Vagina (tissue), 2 donors: ENCODE data around the gene CUBN.

Experiments used
- POLR2A ChIP-seq, 2 donors: fragments of 450-650 bp; IDR thresholded peaks; one replicate each; pipeline ENCODE4 v1.6.1; 2017; ENCODE audit warnings: antibody characterized with exemption in 2 of 2, mild to moderate bottlenecking in 2 of 2, moderate library complexity in 2 of 2
- POLR2AphosphoS5 ChIP-seq, 2 donors: sonication (generic); formaldehyde crosslinking; IDR thresholded peaks; one replicate each; pipeline ENCODE4 v1.9.0; 2017; ENCODE audit warnings: antibody characterized with exemption in 2 of 2, mild to moderate bottlenecking in 2 of 2, low read depth in 1 of 2; ENCODE audit not compliant: insufficient read depth in 1 of 2
- TF ChIP-seq, protein P1 (sequence below), 3 experiments: fragments of 450-650 bp in 2 of 3; fragments of 200-600 bp in 1 of 3; sonication (generic) in 1 of 3; IDR thresholded peaks; one replicate each; pipeline ENCODE4 v1.5.1; 2017 to 2019; ENCODE audit warnings: antibody characterized with exemption in 3 of 3, mild to moderate bottlenecking in 2 of 3, moderate library complexity in 2 of 3

DNA sequence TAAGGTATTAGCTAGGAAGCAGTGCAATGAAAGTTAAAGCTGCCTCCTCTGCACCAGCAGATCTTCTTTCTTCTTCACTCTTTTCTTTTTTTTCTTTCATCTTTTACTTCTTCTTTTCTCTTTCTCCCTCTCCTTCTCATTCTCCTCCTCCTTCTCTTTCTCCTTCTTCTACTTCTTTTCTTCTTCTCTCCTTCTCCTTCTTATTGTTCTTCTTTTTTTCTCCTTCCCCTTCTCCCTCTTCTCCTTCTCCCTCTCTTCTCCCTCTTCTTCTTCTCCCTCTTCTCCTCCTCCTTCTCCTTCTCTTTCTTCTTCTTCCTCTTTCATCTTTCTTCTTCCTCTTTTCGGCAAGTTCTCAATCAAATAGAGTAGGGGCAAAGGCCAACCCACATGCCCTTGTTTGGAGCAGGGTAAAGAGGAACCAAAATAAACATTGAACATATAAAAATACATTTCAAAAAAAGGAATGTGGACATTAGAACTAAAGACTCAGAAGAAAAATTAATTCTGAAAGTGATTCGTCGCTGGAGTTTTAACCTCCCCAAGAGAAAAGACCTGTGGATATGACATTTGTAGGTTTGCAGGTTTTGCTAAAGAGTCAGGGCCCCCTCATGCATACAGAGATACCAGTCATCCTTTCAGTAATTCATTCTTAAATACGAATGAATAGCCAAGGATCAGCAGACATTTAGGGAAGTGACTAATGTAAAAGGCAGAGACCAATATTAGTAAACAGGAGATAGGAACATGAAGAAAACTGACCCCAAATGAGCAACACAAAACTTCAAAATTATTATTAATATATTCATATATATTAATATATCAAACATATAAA lies 219.4 kb downstream of the CUBN start:
- TF ChIP-seq POLR2A (IDR thresholded peaks at IDR 0.05) (no peak), POLR2AphosphoS5 (IDR thresholded peaks at IDR 0.05; ENCODE audit: insufficient read depth in 1 of 2, low read depth in 1 of 2) (no peak)
- TF ChIP-seq, protein P1, sequence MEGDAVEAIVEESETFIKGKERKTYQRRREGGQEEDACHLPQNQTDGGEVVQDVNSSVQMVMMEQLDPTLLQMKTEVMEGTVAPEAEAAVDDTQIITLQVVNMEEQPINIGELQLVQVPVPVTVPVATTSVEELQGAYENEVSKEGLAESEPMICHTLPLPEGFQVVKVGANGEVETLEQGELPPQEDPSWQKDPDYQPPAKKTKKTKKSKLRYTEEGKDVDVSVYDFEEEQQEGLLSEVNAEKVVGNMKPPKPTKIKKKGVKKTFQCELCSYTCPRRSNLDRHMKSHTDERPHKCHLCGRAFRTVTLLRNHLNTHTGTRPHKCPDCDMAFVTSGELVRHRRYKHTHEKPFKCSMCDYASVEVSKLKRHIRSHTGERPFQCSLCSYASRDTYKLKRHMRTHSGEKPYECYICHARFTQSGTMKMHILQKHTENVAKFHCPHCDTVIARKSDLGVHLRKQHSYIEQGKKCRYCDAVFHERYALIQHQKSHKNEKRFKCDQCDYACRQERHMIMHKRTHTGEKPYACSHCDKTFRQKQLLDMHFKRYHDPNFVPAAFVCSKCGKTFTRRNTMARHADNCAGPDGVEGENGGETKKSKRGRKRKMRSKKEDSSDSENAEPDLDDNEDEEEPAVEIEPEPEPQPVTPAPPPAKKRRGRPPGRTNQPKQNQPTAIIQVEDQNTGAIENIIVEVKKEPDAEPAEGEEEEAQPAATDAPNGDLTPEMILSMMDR (IDR thresholded peaks at IDR 0.05): no peak
